ENCODE data around the gene MAIP1.

The MAIP1 gene

GRCh38 chr2:199994371-199994770 is 39.0 kb downstream of the MAIP1 start:
- DNase-seq = no peak

GRCh38 chr2:199994896-199995295 is 39.5 kb downstream of the MAIP1 start:
- DNase-seq = no peak

GRCh38 chr2:199997296-199997695 is 41.9 kb downstream of the MAIP1 start:
- DNase-seq = no peak

- DNase-seq = no peak
Measured at GRCh38 chr2:199999166-199999565, 43.8 kb downstream of the MAIP1 start.

GRCh38 chr2:200000444-200001163 is 45.2 kb downstream of the MAIP1 start:
- no peak for DNase-seq

GRCh38 chr2:200003444-200003843 is 48.1 kb downstream of the MAIP1 start:
- no peak for DNase-seq

GRCh38 chr2:200005675-200006074 is 50.3 kb downstream of the MAIP1 start:
- DNase-seq = no peak

- DNase-seq = no peak
Measured at GRCh38 chr2:200007306-200007705, 51.9 kb downstream of the MAIP1 start.

GRCh38 chr2:200012401-200012800 is 57.0 kb downstream of the MAIP1 start:
- no peak for DNase-seq

Data from CD4-positive, alpha-beta T cell treated with Interleukin-21 for 1 hour (primary cell).